Retina (tissue), 1 donor: ENCODE data around the gene HHATL.

Source experiments
- DNase-seq: peaks from one replicate; pipeline ENCODE4 v3.0.0-alpha.2; 2016

HHATL gene

DNA sequence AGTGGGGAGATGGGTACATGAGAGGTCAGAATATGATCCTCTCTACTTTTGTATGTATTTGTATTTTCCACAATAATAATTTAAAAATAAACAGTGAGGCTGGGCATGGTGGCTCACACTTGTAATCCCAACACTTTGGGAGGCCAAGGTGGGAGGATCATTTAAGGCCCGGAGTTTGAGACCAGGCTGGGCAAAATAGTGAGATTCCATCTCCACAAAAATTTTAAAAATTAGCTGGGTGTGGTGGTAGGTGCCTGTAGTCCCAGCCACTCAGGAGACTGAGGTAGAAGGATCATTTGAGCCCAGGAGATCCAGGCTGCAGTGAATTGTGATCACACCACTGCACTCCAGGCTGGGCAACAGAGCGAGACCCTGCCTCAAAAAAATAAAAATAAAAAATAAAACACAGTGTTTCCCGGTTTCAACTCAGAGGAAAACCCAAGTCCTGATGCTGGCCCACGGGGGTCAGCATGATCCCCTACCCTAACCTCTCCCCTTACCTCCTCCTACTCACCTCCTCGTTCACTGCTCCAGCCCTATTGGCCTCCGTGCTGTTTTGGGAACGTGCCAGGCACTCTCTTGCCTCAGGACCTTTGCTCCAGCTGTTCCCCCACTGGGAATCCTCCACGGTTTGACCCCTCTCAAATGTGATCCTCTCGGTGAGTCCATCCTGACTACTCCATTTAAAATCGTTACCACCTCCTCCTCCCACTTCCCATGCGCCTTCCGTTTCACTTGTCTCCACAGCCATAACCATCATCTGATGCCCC is 20.1 kb downstream of the HHATL start:
- no peak for DNase-seq

- DNase-seq: no peak
Observed at GRCh38 chr3:42681361-42682038, 21.1 kb downstream of the HHATL start.

DNA sequence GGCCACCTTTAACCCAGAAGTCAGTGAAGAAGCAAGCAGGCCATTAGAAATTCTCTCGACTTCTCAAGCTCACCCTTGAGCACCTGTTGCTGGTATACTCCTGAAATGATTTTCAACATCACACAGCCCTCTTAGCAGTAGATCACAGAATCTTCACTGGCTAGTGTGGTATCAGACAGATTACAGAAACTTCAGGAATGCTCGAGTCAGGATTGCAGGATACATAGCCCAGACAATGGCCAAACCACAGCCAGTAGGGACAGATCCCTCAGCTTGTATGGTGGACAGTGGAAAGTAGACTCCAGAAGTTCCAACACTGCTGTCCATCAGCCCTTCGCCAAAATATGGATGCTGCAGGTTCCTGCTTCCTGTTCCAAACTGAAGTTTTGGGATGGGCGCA is 21.8 kb downstream of the HHATL start:
- no peak for DNase-seq

GRCh38 chr3:42680271-42680670 is 22.3 kb downstream of the HHATL start:
- DNase-seq: no peak

DNA sequence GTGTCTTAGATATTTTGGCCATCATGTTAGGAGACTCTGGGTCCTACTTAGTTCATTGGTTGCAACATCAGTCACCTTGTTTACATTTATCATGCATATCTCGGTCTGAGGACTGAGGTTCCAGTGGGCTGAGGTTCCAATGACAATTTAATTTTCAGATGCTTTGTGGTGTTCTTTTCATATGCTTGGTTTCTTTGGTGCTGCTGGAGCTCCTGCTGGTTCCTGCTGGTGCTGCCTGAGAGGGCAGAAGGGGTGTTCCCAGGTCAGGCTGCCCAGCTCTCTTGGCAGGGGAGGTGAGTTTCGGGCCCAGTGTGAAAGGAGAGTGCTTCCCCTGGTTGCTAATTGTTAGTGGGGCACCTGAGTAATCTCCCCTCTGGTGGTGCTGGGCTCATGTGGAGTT is 24.2 kb downstream of the HHATL start:
- no peak for DNase-seq

GRCh38 chr3:42675909-42676308 is 26.7 kb downstream of the HHATL start:
- no peak for DNase-seq

GRCh38 chr3:42674146-42674545 is 28.5 kb downstream of the HHATL start:
- no peak for DNase-seq

DNA sequence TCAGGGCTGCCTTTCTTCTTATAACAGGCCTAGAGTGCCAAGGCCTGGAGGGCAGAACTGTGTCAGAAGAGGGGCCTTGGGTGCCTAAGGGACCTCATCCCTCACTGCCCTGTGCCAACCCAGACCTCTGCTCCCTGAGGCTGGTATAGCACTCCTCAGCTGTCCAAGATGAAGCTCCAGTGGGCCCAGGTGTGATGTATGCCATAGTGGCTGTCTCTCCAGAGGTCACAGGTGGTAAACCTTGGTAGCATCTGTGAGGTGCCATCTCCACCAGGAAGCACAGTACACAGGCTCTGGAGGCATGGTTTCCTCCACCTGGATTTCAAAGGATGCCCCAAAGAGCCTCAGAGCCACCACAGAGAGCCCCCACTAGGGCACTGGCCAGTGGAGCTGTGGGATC is 29.5 kb downstream of the HHATL start:
- DNase-seq: no peak

GRCh38 chr3:42672515-42672914 is 30.1 kb downstream of the HHATL start:
- no peak for DNase-seq

DNA sequence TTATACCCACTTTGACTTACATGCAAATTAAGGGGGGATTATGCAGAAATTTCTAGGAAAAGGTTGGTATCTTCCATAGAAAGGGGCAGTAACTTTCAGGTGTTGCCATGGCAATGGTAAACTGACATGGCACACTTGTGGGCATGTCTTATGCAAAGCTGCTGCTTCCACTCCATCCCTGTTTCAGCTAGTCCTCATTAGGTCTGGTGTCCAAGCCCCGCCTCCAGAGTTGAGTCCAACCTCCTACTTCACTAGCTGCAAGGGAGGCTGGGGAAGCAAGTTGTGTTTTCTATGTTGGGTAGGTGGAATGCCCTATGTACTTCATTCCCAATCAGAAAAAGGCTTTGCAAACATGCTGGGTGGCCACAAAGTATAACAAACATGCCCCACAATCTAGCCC is 31.9 kb downstream of the HHATL start:
- no peak for DNase-seq

- no peak for DNase-seq
Observed at GRCh38 chr3:42670051-42670576, 32.5 kb downstream of the HHATL start.

DNA sequence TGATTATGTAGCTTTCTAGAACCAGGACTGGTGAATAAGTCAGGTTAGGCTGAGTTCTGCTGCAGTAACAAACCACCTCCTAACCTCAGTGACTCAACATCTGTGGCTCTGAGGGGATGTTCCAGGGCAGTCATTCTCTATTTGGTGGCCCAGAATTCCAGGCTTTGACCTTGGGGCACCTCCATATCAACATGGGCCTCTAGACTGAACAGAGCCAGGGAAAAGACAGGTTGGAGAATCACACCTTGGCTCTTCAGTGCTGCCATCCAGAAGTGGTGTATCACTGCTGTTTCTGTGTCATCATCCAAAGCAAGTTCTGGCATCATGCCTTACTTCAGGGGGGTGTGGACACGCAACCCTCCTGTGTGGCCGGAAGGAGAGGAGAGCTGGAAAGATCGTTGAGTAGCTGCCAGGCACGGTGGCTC is 33.8 kb downstream of the HHATL start:
- DNase-seq: no peak

DNA sequence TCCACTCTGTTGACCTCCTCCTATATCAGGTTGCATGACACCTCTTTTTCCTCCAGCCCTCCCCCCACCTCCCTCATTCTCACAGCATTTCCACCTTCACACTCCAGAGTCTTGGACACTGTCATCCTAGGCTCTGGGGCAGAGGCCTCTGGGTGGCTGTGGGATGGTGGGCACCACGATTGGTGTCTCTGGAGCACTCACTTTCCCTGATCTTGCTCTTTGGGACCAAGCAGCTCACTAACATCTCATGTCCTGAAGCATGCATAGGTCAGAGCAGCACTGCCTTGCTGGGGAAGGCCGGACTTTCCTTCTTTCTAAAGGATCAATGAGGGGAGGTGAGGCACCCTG is 34.2 kb downstream of the HHATL start:
- no peak for DNase-seq

DNA sequence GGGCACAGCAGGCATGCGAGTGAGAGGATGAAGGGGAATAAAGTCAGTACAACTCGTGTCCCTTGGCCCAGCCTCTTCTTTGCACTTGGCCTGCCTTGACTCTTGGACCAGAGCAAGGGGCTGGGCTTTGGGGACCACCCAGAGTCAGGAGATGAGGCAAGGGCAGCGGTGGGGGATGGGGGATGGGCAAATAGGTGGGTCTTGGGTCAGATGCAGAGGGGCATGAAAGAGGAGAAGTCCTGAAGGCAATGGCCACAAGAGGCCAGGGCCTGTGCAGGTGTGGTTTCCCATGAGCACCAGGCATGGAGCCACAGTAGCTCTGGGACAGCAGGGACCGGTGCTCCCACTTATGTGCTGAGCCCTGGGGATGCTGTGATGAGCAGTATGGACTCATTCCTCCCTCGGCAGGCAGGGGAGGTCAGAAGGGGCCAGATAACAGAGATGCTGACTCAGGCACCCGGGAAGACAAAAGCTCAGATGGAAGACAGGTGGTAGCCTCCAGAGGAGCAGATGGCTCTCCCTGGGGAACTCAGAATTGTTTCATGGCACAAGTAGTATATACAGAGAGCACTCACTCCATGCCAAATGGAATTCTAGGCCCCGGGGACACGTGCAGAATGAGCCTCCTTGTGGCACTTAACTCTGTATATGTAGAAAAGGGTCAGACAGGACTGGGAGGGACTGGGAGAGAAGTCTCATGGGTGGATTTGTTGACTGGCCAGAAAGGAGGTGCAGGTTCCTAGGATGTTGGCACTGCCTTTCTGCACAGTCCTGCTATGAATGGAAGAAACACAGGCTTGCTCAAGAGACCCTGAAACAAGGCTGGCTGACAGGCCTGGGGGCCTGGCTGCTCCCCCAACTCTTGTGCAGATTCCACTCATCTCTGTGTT is 34.8 kb downstream of the HHATL start:
- no peak for DNase-seq

- no peak for DNase-seq
Observed at GRCh38 chr3:42667096-42667522, 35.5 kb downstream of the HHATL start.

DNA sequence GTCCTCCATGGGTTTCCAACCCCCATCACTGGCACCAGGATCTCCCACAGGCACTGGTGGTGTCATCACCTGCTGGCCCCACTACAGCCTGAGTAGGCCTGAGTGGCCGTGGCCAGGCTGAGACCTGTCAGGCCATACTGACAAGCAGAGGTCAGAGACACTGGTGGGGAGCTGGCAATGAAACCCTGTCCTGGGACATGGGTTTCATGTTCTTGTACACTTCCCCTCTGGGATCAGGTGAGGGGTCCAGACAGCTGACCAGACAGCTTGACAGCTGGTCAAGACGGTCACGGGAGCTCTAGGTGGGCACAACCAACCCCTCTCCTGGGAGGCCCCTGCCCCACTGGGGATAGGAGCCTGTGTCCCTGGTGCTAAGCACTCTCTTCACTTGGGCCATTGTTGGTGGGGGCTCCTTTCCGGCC is 36.0 kb downstream of the HHATL start:
- DNase-seq: no peak

DNA sequence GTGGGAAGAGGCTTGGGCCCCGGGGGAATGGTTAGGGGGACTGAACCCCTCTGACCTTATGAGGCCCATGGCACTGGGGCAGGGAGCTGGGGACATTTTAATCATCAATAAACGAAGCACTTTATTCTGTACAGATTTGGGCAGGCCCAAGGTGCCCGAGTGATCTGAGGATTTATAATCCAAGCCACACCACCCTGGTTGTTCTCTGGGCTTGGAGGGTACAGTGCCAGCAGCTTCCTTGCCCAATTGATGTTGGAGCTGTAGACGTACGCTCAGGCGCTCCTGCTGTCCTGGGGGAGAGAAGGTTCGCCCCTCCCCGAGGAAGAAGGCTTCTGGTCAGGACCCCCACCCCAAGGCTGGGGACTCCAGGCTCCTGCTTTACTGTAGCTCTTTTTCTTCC is 36.6 kb downstream of the HHATL start:
- DNase-seq: no peak

DNA sequence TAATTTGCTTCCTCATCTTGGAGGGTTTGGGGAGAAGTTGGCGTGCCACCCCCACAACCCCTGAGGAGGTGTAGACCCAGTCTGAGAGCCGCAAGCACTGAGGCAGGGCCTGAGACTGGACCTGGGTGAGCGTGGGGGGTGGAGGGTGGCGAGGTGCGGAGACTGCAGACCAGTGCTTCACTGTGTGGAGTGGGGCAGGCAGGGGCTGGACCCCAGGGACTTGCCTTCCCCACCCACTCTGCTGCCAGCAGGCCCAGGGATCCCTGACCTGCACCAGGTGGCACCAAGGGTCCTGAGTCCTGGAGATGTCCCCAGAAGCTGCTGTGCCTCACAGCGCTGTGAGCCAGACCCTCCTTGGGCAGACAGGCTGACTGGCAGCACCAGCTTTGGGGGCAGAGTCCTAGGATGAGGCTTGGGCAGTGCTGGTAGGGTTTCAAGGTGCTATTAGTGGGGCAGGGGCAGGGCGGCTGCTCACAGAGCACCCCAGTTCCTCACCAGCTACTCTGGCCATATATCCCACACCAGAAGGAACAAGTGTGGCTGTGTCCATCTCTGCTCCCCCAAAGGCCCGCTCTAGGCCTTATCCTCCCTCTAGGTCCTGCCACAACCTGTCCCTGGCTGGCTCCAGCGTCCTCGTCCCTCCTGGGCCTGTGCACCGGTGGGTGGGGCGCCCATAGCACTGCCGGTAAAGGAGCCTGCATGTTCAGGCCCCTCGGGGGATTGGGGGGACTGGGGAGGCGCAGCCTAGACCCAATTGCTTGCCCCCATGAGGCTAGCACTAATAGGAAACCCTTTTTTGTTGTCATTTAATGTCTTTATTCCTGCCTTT is 37.3 kb downstream of the HHATL start:
- DNase-seq: no peak

GRCh38 chr3:42664438-42664803 is 38.2 kb downstream of the HHATL start:
- DNase-seq: no peak

GRCh38 chr3:42663581-42664437 is 38.8 kb downstream of the HHATL start:
- no peak for DNase-seq

GRCh38 chr3:42662813-42663535 is 39.6 kb downstream of the HHATL start:
- no peak for DNase-seq
